Measurements from ENCODE around the gene DENND1A.

- TF ChIP-seq CTCF (IDR thresholded peaks at IDR 0.05): no peak
- TF ChIP-seq POLR2A (IDR thresholded peaks at IDR 0.05): no peak
Observed at GRCh38 chr9:123342247-123342646, 587.7 kb downstream of the DENND1A start.
